ENCODE data around the gene LOXL4.

DNA sequence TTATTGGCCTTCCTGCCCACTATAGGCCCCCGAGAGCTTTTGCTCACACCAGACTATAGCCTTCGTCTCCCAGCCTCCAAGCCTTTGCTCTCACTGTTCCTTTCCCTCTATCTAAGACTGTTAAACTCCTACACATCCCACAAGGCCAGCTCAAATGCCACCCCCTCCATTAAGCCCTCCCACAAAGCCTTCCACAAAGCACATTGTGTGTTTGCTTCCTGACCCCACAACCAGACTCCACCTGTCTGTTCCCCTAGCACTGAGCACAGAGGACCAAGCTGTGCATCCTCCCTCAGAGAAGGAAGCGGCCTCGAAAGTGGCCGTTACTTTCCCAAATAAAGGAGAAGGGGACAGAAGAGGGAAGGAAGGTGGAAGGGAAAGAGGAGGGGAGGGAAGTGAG is 1.3 kb downstream of the LOXL4 start:
- no peak for TF ChIP-seq EZH2 (IDR thresholded peaks at IDR 0.05; ENCODE audit: borderline replicate concordance, low read depth, low read length, severe bottlenecking)
- TF ChIP-seq, protein P1, sequence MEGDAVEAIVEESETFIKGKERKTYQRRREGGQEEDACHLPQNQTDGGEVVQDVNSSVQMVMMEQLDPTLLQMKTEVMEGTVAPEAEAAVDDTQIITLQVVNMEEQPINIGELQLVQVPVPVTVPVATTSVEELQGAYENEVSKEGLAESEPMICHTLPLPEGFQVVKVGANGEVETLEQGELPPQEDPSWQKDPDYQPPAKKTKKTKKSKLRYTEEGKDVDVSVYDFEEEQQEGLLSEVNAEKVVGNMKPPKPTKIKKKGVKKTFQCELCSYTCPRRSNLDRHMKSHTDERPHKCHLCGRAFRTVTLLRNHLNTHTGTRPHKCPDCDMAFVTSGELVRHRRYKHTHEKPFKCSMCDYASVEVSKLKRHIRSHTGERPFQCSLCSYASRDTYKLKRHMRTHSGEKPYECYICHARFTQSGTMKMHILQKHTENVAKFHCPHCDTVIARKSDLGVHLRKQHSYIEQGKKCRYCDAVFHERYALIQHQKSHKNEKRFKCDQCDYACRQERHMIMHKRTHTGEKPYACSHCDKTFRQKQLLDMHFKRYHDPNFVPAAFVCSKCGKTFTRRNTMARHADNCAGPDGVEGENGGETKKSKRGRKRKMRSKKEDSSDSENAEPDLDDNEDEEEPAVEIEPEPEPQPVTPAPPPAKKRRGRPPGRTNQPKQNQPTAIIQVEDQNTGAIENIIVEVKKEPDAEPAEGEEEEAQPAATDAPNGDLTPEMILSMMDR (IDR thresholded peaks at IDR 0.05; ENCODE audit: borderline replicate concordance, extremely low read depth, low read length, poor library complexity, severe bottlenecking) = no peak

Data from DND-41 (cell line).